Esophagus squamous epithelium (tissue), 5 donors: ENCODE data around the gene SF3B2. TPM values are rescaled to one million over a fixed set of nuclear protein-coding genes. Genes with fewer than 3 reads are reported as not detected.
"Not testable (repeated sequence)": the region's sequence is repeated elsewhere in the genome, so short reads cannot be mapped to it uniquely, and the experiment has no call there.

Experiments used
- DNase-seq: peaks from one replicate; lab custom pipeline; 2025; lab: John Stamatoyannopoulos, UW
- H3K27ac ChIP-seq, 4 donors: fragments of 200-600 bp; sonication (generic); one replicate each; pipeline ENCODE4 v1.5.1; 2016 to 2019; ENCODE audit warnings: mild to moderate bottlenecking in 1 of 4
- H3K27me3 ChIP-seq, 4 donors: fragments of 200-600 bp; sonication (generic); 1 replicate in 3 of 4; 2 replicates in 1 of 4; pipeline versions ENCODE4 v1.5.1 to v1.6.0; 2017 to 2021; ENCODE audit warnings: antibody characterized with exemption in 1 of 4
- H3K36me3 ChIP-seq, 3 donors: fragments of 200-600 bp; sonication (generic); one replicate each; pipeline ENCODE4 v1.5.1; 2016 to 2019
- H3K4me1 ChIP-seq, 3 donors: fragments of 200-600 bp; sonication (generic); one replicate each; pipeline ENCODE4 v1.5.1; 2017 to 2019
- H3K4me3 ChIP-seq, 4 donors: fragments of 200-600 bp; sonication (generic); 1 replicate in 3 of 4; 2 replicates in 1 of 4; pipeline ENCODE4 v1.5.1; 2016 to 2019; ENCODE audit warnings: mild to moderate bottlenecking in 2 of 4, moderate library complexity in 1 of 4
- H3K9me3 ChIP-seq, 3 donors: fragments of 200-600 bp; sonication (generic); one replicate each; pipeline ENCODE4 v1.5.1; 2016 to 2019
- CTCF ChIP-seq, 6 experiments: fragments of 450-650 bp in 4 of 6; fragments of 200-600 bp in 2 of 6; sonication (generic) in 2 of 6; IDR thresholded peaks; one replicate each; pipeline ENCODE4 v1.5.1; 2016 to 2019; ENCODE audit warnings: antibody characterized with exemption in 6 of 6, mild to moderate bottlenecking in 4 of 6, moderate library complexity in 4 of 6
- POLR2A ChIP-seq, 4 donors: fragments of 450-650 bp; IDR thresholded peaks; one replicate each; pipeline ENCODE4 v1.6.1; 2017; ENCODE audit warnings: antibody characterized with exemption in 4 of 4, mild to moderate bottlenecking in 4 of 4, moderate library complexity in 3 of 4
- WGBS, 2 donors: methylation state at CpG; one replicate each; pipeline ENCODE4 v1.1.5; 2018; 5-methylcytosine and 5-hydroxymethylcytosine counted together
- intact Hi-C: fragments of 100-400 bp; cut with DNase I; formaldehyde crosslinking; loops from one replicate; pipeline ENCODE4 v1.15.0; 2022
- total RNA-seq, 4 donors: library from RNA; depleted of rRNA; stranded (reverse); fragments of >200 nt; gene quantifications; one replicate each; pipeline ENCODE4 v1.1.0, GENCODE V29; 2016
- donor health status: DM: yes; HTN: yes; CAD: no.

Gene SF3B2
- total RNA-seq, 4 donors from 2014 or later = 87.8 to 112 (median 93.5) TPM

DNA sequence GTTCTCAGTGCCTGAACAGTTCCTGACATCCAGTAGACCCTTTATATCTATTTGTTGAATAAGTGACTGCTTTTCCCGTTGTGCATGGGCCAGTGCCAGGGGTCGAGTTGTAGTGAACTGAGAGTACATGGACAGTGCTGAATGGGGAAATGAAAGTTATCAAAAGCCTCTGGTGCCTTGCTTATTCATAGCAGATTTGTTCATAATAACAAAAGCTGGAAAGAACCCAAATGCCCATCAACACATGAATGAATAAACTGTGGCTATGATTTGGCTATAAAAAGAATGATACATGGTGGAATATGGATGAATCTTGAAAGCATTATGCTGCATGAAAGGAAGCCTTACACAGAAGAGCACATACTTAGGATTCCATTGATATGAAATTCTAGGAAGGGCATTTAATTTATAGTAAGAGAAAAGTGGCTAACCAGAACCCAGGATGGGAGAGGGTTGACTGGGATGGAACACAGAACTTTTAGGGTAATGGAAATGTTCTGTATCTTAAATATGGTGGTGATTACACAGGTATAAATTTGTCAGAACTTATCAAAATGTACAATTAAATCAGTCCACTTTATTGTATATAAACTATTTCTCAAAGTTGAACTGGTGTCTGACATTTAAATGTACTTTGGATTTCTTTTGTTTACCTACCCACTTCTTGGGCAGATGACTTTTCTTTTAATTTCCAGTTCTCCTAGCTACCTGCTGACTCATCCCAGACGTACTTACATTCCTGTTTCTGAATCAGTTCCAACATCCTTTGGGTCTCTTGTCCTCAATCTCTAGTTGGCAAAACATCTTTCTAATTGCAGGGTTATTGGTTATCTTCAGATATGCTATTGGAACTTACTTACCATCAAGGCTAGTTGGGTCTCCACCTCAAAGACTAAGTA is 60.7 kb downstream of the SF3B2 start:
- TF ChIP-seq CTCF (IDR thresholded peaks at IDR 0.05) (no peak), POLR2A (IDR thresholded peaks at IDR 0.05) (no peak)
- Histone ChIP-seq H3K27ac (peak overlapping the region; percentile 28 to 62 (median 54)), H3K9me3 (no peaks in the 10 kb centered on the region), H3K36me3 (no peaks in the 10 kb centered on the region), H3K4me1 (peaks cover 18 to 71% (median 41%) of the 10 kb centered on the region in 3 donors), H3K27me3 (no peaks in the 10 kb centered on the region), H3K4me3 (no peak overlapping the region)
- intact Hi-C loops = no loop called here
- no peak for DNase-seq
- 5 to 10% methylated on average over 3 of the region's 3 CpGs for WGBS, 2 donors

DNA sequence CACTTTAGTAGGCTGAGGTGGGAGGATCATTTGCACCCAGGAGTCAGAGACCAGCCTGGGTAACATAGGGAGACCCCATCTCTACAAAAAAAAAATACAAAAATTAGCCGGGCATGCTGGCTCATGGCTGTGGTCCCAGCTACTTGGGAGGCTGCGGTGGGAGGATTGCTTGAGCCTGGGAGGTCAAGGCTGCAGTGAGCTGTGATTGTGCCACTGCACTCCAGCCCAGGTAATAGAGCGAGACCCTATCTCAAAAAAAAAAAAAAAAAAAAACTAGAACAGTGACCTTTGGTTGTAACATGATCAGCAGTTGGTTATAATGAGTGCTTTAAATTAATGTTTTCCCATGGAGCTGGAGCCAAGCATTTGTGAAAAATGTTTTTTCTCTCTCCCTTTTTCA is 62.8 kb downstream of the SF3B2 start:
- WGBS, 2 donors = 84 to 93% methylated on average over 3 of the region's 3 CpGs

DNA sequence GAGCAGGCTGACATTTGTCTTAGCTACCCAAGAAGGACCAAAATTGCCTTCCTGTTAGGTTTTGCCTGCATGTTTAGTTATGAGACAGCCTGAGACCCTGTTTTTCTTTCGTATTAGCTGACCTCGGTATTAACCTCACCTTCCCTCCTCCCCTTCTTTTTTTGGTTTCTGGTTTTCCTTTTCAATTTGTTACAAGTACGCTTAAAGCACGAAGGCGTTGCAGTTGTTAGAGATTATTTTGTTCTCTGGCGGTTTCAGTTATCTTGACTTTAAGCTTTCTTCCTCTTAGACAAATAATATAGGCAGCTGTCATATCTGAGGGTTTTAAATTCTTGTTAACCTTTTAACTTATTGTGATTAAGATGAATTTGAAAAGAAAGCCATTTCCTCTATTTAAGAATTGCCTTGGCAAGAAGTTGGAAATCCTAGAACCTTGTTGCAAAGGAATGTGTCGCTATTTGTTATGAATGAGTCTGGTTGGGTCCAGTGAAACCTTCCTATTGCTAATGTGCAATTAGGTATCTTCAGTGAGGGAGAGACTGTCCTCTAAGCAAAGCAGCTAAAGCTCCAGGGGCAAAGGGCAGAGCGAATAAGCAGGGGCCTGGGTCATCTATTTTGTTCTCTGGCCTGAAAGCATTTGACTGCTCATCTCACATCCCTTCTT is 63.6 kb downstream of the SF3B2 start:
- Histone ChIP-seq H3K36me3 (no peaks in the 10 kb centered on the region), H3K4me3 (no peak overlapping the region), H3K4me1 (peaks cover 21 to 82% (median 58%) of the 10 kb centered on the region in 3 donors), H3K9me3 (no peaks in the 10 kb centered on the region), H3K27me3 (no peaks in the 10 kb centered on the region), H3K27ac (peak overlapping the region in 1 of 4 donors; percentile 17)
- DNase-seq = no peak
- intact Hi-C loops = no loop called here
- WGBS, 2 donors = 53 to 57% methylated on average over 8 of the region's 8 CpGs
- TF ChIP-seq CTCF (IDR thresholded peaks at IDR 0.05) (no peak), POLR2A (IDR thresholded peaks at IDR 0.05) (no peak)

More for the DNA sequence above, 62.8 kb downstream of the SF3B2 start:
- H3K27me3 ChIP-seq, H3K9me3 ChIP-seq, H3K27ac ChIP-seq, DNase-seq, H3K4me3 ChIP-seq, H3K36me3 ChIP-seq, intact Hi-C loops: not testable (repeated sequence)
- H3K4me1 ChIP-seq = peaks cover 21 to 85% (median 57%) of the 10 kb centered on the region in 3 donors

GRCh38 chr11:66116576-66117361 is 64.6 kb downstream of the SF3B2 start:
- no peak for TF ChIP-seq CTCF (IDR thresholded peaks at IDR 0.05)
- TF ChIP-seq POLR2A (IDR thresholded peaks at IDR 0.05) = no peak
- no peak for DNase-seq
- WGBS, 2 donors = 70 to 77% methylated on average over 6 to 7 of the region's 7 CpGs
- Histone ChIP-seq H3K4me3 (no peak overlapping the region), H3K9me3 (no peaks in the 10 kb centered on the region), H3K4me1 (peaks cover 19 to 72% (median 54%) of the 10 kb centered on the region in 3 donors), H3K36me3 (no peaks in the 10 kb centered on the region), H3K27me3 (no peaks in the 10 kb centered on the region), H3K27ac (no peak overlapping the region)
- intact Hi-C loops = no loop called here

DNA sequence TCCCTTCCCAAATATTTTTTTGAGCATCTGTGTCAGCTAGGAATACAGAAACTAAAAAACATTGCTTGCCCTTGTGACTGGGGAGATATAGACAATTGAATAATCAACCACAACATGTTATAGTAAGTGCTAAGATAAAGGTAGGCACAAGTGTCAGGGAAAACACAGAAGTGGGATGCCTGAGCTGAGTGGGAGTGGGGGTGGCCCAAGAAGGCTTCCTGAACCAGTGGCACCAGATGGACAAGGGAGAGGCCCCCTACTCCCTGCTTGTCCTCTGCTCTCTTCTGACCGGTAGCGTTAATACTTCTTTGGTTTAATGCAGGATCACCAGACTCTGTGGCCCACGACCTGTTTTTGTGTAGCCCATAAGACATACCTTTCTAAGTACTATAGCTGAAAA is 66.7 kb downstream of the SF3B2 start:
- no peak for DNase-seq
- TF ChIP-seq POLR2A (IDR thresholded peaks at IDR 0.05) (no peak), CTCF (IDR thresholded peaks at IDR 0.05) (no peak)
- intact Hi-C loops = no loop called here
- no peaks in the 10 kb centered on the region for H3K27me3 ChIP-seq
- no peaks in the 10 kb centered on the region for H3K36me3 ChIP-seq
- 61 to 100% methylated on average over 2 to 3 of the region's 3 CpGs for WGBS, 2 donors
- H3K9me3 ChIP-seq = no peaks in the 10 kb centered on the region
- H3K4me1 ChIP-seq = peaks cover 3 to 53% (median 34%) of the 10 kb centered on the region in 3 donors
- H3K4me3 ChIP-seq = no peak overlapping the region
- H3K27ac ChIP-seq = peak overlapping the region in 3 of 4 donors; percentile 26 to 46 (median 36)
